B cell (primary cell): ENCODE results near the gene RABGAP1L.

Experiments
- EZH2 ChIP-seq: IDR thresholded peaks from 2 replicates; pipeline ENCODE4 v1.6.1; 2012; ENCODE audit warnings: borderline replicate concordance, low read depth, mild to moderate bottlenecking, moderate library complexity, low read length; ENCODE audit not compliant: insufficient read depth, poor library complexity, severe bottlenecking
- TF ChIP-seq, protein P1 (sequence below): fragments of 200-600 bp; IDR thresholded peaks from one replicate; pipeline ENCODE4 v1.8.0; 2022; ENCODE audit warnings: antibody characterized with exemption, mild to moderate bottlenecking

- TF ChIP-seq, protein P1, sequence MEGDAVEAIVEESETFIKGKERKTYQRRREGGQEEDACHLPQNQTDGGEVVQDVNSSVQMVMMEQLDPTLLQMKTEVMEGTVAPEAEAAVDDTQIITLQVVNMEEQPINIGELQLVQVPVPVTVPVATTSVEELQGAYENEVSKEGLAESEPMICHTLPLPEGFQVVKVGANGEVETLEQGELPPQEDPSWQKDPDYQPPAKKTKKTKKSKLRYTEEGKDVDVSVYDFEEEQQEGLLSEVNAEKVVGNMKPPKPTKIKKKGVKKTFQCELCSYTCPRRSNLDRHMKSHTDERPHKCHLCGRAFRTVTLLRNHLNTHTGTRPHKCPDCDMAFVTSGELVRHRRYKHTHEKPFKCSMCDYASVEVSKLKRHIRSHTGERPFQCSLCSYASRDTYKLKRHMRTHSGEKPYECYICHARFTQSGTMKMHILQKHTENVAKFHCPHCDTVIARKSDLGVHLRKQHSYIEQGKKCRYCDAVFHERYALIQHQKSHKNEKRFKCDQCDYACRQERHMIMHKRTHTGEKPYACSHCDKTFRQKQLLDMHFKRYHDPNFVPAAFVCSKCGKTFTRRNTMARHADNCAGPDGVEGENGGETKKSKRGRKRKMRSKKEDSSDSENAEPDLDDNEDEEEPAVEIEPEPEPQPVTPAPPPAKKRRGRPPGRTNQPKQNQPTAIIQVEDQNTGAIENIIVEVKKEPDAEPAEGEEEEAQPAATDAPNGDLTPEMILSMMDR = no peak
- no peak for TF ChIP-seq EZH2
Measured at GRCh38 chr1:174265282-174265681, 106.0 kb downstream of the RABGAP1L start.
